Measurements from ENCODE around the gene SMIM20. TPM values are rescaled to one million over a fixed set of nuclear protein-coding genes. Genes with fewer than 3 reads are reported as not detected.

The SMIM20 gene
- total and polyA plus RNA-seq, 3 donors from 2014 or later, result 31.3 to 46.1 (median 38.3) TPM

DNA sequence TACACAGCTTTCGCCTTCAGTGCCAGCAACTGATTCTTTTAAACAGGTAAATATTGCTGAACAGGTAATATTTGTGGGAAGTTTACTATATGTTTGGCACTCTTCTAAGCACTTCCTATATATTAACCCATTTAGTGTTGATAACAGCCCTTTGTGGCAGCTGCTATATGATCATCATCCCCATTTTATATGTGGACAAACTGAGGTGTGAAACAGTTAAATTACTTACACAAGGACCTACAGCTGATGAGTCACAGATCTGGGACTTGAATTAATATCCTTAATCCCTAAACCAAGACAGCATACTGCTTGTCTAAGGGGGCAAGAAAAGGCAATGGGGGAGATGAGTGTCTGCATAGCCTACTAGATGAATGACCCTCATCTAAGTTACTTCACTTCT, 2.9 kb downstream of the SMIM20 start:
- no peak overlapping the region for H3K4me3 ChIP-seq
- no peaks in the 10 kb centered on the region for H3K36me3 ChIP-seq (ENCODE audit: low read depth, missing control alignments)
- no peak overlapping the region for H3K27ac ChIP-seq
- H3K9me3 ChIP-seq, result no peaks in the 10 kb centered on the region
- no peak for TF ChIP-seq POLR2A (IDR thresholded peaks at IDR 0.05)
- TF ChIP-seq, protein P1, sequence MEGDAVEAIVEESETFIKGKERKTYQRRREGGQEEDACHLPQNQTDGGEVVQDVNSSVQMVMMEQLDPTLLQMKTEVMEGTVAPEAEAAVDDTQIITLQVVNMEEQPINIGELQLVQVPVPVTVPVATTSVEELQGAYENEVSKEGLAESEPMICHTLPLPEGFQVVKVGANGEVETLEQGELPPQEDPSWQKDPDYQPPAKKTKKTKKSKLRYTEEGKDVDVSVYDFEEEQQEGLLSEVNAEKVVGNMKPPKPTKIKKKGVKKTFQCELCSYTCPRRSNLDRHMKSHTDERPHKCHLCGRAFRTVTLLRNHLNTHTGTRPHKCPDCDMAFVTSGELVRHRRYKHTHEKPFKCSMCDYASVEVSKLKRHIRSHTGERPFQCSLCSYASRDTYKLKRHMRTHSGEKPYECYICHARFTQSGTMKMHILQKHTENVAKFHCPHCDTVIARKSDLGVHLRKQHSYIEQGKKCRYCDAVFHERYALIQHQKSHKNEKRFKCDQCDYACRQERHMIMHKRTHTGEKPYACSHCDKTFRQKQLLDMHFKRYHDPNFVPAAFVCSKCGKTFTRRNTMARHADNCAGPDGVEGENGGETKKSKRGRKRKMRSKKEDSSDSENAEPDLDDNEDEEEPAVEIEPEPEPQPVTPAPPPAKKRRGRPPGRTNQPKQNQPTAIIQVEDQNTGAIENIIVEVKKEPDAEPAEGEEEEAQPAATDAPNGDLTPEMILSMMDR (IDR thresholded peaks at IDR 0.05), result no peak
- WGBS, 2 donors, result 100% methylated on average over 1 of the region's 1 CpG
- DNase-seq, result no peak
- H3K27me3 ChIP-seq, result no peaks in the 10 kb centered on the region
- H3K4me1 ChIP-seq, result no peaks in the 10 kb centered on the region
- intact Hi-C loops (cut with DNase I; ENCODE audit: low total_unique reads), result no loop called here

DNA sequence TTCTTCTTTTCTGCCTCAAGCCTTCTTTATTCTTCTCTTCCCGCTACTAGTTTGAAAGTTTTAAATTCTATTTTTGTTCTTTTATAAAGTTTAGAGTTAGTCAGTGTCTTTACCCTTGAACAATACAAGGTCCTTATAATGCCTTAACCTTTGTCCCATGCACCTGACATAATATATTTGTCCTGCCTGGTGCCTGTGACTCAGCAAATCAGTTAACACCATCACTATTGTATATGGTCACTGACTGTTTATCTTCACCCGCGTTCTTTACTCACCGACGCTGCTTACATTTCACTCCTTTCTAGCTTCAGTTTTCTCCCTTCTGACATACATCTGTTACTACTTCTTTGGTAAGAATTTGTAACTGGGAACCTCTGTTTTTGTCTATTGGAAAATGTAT, 5.7 kb downstream of the SMIM20 start:
- intact Hi-C loops (cut with DNase I; ENCODE audit: low total_unique reads), result no loop called here
- H3K27ac ChIP-seq, result no peak overlapping the region
- no peak for DNase-seq
- no peak for TF ChIP-seq POLR2A (IDR thresholded peaks at IDR 0.05)
- TF ChIP-seq, protein P1 (IDR thresholded peaks at IDR 0.05), result no peak
- H3K4me3 ChIP-seq, result no peak overlapping the region
- H3K9me3 ChIP-seq, result no peaks in the 10 kb centered on the region
- no peaks in the 10 kb centered on the region for H3K36me3 ChIP-seq (ENCODE audit: low read depth, missing control alignments)
- WGBS, 2 donors, result 72 to 85% methylated on average over 5 of the region's 5 CpGs
- no peaks in the 10 kb centered on the region for H3K4me1 ChIP-seq
- no peaks in the 10 kb centered on the region for H3K27me3 ChIP-seq

DNA sequence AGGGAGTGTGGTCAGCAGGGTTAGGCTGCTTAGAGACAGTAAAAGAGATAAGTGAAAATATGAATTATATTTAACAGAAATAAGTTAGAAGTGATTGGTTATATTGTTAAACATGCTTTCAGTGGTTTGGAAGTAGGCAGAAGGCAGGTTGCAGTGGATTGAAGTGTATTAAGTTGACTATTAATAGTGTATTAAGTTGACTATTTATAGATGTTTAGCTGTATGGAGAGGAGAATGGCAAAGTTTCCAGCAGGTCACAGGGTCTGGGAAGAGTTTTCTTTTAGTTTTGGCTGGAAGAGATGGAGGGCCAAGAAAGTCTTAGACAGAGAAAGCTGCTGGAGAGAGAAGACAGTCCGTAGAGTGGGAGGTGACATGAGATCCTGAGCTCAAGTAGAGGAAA, 7.9 kb downstream of the SMIM20 start:
- WGBS, 2 donors, result 91 to 95% methylated on average over 1 of the region's 1 CpG
- intact Hi-C loops (cut with DNase I; ENCODE audit: low total_unique reads), result no loop called here
- TF ChIP-seq POLR2A (IDR thresholded peaks at IDR 0.05), result no peak
- TF ChIP-seq, protein P1 (IDR thresholded peaks at IDR 0.05), result no peak

DNA sequence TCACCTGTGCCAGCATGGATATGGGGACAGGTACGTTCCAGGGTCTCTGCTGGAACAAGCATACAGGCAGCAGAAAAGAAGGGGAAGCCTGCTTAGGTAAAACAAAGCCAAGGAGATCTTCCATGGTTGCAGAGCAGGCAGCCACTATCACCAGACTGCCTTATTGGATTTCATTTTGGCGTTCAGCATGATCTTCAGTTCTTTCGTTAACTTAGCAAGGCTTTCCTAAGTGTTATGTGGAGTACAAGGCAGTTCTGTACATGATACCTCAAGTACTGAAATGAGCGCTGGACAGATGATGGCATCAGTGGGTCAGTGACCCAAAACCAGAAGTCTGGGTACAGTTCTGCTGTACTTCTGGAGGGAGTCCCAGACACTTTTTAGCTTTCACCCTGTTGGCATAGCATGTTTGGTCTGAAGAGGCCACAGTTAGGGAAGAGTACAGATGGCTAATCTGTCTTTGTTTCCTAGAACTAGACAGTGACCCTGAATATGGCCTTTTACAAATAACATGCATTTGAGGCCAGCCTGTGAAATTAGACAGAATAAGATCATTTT, 8.9 kb downstream of the SMIM20 start:
- Histone ChIP-seq H3K4me3 (no peak overlapping the region), H3K27me3 (no peaks in the 10 kb centered on the region), H3K4me1 (no peaks in the 10 kb centered on the region), H3K36me3 (ENCODE audit: low read depth, missing control alignments) (no peaks in the 10 kb centered on the region), H3K9me3 (no peaks in the 10 kb centered on the region), H3K27ac (no peak overlapping the region)
- no peak for DNase-seq
- intact Hi-C loops (cut with DNase I; ENCODE audit: low total_unique reads), result no loop called here
- TF ChIP-seq, protein P1 (IDR thresholded peaks at IDR 0.05), result no peak
- TF ChIP-seq POLR2A (IDR thresholded peaks at IDR 0.05), result no peak
- WGBS, 2 donors, result 90 to 94% methylated on average over 4 of the region's 4 CpGs

More for the DNA sequence above, 7.9 kb downstream of the SMIM20 start:
- Histone ChIP-seq H3K4me1 (no peaks in the 10 kb centered on the region), H3K9me3 (no peaks in the 10 kb centered on the region), H3K36me3 (ENCODE audit: low read depth, missing control alignments) (no peaks in the 10 kb centered on the region), H3K4me3 (no peak overlapping the region), H3K27ac (no peak overlapping the region), H3K27me3 (no peaks in the 10 kb centered on the region)
- DNase-seq, result no peak

DNA sequence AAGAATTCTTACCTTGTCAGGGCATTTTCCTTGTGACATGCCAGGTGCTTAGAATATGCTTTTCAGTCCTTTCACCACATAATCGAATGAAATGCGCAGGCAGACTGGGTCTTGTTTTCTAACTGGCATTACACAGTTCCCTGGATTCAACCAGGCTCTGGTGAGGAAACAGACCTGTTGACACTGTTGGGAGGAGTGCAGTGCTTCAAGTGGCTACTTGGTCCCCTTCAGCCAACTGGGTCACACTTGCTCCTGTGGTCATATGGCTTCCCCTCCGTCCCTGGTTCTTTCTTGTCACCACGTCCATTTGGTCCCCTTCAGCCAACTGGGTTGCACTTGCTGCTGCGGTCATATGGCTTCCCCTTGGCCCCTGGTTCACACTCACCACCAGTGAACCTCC, 9.7 kb downstream of the SMIM20 start:
- DNase-seq, result no peak
- no peak for TF ChIP-seq POLR2A (IDR thresholded peaks at IDR 0.05)
- TF ChIP-seq, protein P1 (IDR thresholded peaks at IDR 0.05), result no peak
- no peaks in the 10 kb centered on the region for H3K4me1 ChIP-seq
- H3K36me3 ChIP-seq (ENCODE audit: low read depth, missing control alignments), result no peaks in the 10 kb centered on the region
- no peaks in the 10 kb centered on the region for H3K27me3 ChIP-seq
- no peak overlapping the region for H3K4me3 ChIP-seq
- intact Hi-C loops (cut with DNase I; ENCODE audit: low total_unique reads), result no loop called here
- H3K27ac ChIP-seq, result no peak overlapping the region
- no peaks in the 10 kb centered on the region for H3K9me3 ChIP-seq
- 91 to 98% methylated on average over 5 of the region's 5 CpGs for WGBS, 2 donors
